Gastrocnemius medialis (tissue), 4 donors: ENCODE data around the gene PDXDC1.
"Not testable (repeated sequence)": the region's sequence is repeated elsewhere in the genome, so short reads cannot be mapped to it uniquely, and the experiment has no call there.

Source experiments
- POLR2A ChIP-seq, 2 donors: fragments of 450-650 bp; IDR thresholded peaks; one replicate each; pipeline ENCODE4 v1.6.1; 2017; ENCODE audit warnings: antibody characterized with exemption in 2 of 2, mild to moderate bottlenecking in 2 of 2, moderate library complexity in 2 of 2
- TF ChIP-seq, protein P1 (sequence below), 5 experiments: fragments of 450-650 bp in 3 of 5; fragments of 200-600 bp in 2 of 5; sonication (generic) in 2 of 5; IDR thresholded peaks in 4 of 5; conservative IDR thresholded peaks in 1 of 5; 1 replicate in 4 of 5; 2 replicates in 1 of 5; pipeline ENCODE4 v1.5.1; 2016 to 2019; ENCODE audit warnings: antibody characterized with exemption in 5 of 5, mild to moderate bottlenecking in 3 of 5, moderate library complexity in 3 of 5

DNA sequence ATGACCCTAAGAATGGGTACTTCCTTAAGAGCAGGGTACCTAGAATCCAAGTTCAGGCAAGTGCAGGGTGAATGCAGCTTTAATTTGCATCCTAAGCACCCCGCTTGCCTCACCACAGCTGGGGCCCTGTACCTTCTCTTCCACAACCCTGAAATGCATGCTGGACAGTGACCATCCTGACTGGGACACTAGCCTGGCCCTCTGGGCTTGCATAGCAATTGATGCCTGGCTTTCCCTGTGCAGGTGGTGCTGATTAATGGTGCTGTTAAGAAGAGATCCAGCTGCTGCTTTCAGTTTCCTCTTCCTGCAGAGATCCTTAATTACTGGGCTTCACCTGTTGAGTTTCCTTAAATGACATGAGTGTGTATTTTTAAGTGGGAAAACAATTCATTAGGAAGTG is 209.2 kb downstream of the PDXDC1 start:
- TF ChIP-seq POLR2A (IDR thresholded peaks at IDR 0.05) = not testable (repeated sequence)
- TF ChIP-seq, protein P1, sequence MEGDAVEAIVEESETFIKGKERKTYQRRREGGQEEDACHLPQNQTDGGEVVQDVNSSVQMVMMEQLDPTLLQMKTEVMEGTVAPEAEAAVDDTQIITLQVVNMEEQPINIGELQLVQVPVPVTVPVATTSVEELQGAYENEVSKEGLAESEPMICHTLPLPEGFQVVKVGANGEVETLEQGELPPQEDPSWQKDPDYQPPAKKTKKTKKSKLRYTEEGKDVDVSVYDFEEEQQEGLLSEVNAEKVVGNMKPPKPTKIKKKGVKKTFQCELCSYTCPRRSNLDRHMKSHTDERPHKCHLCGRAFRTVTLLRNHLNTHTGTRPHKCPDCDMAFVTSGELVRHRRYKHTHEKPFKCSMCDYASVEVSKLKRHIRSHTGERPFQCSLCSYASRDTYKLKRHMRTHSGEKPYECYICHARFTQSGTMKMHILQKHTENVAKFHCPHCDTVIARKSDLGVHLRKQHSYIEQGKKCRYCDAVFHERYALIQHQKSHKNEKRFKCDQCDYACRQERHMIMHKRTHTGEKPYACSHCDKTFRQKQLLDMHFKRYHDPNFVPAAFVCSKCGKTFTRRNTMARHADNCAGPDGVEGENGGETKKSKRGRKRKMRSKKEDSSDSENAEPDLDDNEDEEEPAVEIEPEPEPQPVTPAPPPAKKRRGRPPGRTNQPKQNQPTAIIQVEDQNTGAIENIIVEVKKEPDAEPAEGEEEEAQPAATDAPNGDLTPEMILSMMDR (IDR thresholded peaks at IDR 0.05 in 4 of 5, conservative IDR thresholded peaks at IDR 0.05 in 1 of 5) = not testable (repeated sequence)
